CD4-positive, alpha-beta T cell (primary cell): Measurements from ENCODE around the gene SPDEF. TPM values are rescaled to one million over a fixed set of nuclear protein-coding genes. Genes with fewer than 3 reads are reported as not detected.

Source experiments
- ATAC-seq: fragments of 200-7000 bp; cut with Tn5 transposase; one replicate; pipeline ENCODE4 v1.10.0; 2022; ENCODE audit warnings: mild to moderate bottlenecking; ENCODE audit not compliant: poor library complexity
- CTCF ChIA-PET: fragments of 350-600 bp; sonication (Branson Sonifier 250); formaldehyde crosslinking; loops from one replicate; lab custom pipeline; 2021; ENCODE audit warnings: antibody characterized with exemption, inconsistent platforms; lab: Charles Lee
- POLR2A ChIA-PET: fragments of 350-600 bp; sonication (Branson Sonifier 250); formaldehyde crosslinking; loops from one replicate; lab custom pipeline; 2021; ENCODE audit warnings: antibody characterized with exemption, inconsistent platforms; lab: Charles Lee
- DNase-seq, 14 experiments: peaks; one replicate each; pipeline ENCODE4 v3.0.0-alpha.2; 2013 to 2020; ENCODE audit warnings: mixed read lengths in 2 of 14
- H3K27ac ChIP-seq, 2 donors: one replicate each; pipeline versions ENCODE4 v1.5.1 to v1.7.0; 2013; ENCODE audit warnings: low read length in 2 of 2, low read depth in 1 of 2, mild to moderate bottlenecking in 1 of 2
- H3K27me3 ChIP-seq, 2 experiments: 1 replicate in 1 of 2; 2 replicates in 1 of 2; pipeline versions ENCODE4 v1.6.1 to v1.7.0; 2013; ENCODE audit warnings: low read length in 2 of 2, control low read depth in 1 of 2, mild to moderate bottlenecking in 1 of 2, moderate library complexity in 1 of 2; ENCODE audit not compliant: insufficient read depth in 2 of 2, control insufficient read depth in 1 of 2
- H3K36me3 ChIP-seq: one replicate; pipeline ENCODE4 v1.6.1; 2013; ENCODE audit warnings: low read length, control low read depth; ENCODE audit not compliant: insufficient read depth
- H3K4me1 ChIP-seq: one replicate; pipeline ENCODE4 v1.6.1; 2013; ENCODE audit warnings: low read length, control low read depth; ENCODE audit not compliant: insufficient read depth
- H3K4me3 ChIP-seq: one replicate; pipeline ENCODE4 v1.5.1; 2013; ENCODE audit warnings: mild to moderate bottlenecking, low read length, moderate library complexity
- H3K9me3 ChIP-seq, 2 experiments: 1 replicate in 1 of 2; 2 replicates in 1 of 2; pipeline versions ENCODE4 v1.6.1 to v1.7.0; 2013; ENCODE audit warnings: low read length in 2 of 2, mild to moderate bottlenecking in 2 of 2, control low read depth in 1 of 2, moderate library complexity in 1 of 2; ENCODE audit not compliant: control insufficient read depth in 1 of 2, insufficient read depth in 1 of 2
- H3K27ac Mint-ChIP-seq: one replicate; pipeline ENCODE4 v1.8.0; 2020; ENCODE audit warnings: mixed read lengths
- H3K27me3 Mint-ChIP-seq: one replicate; pipeline ENCODE4 v1.8.0; 2021; ENCODE audit warnings: mixed read lengths
- H3K36me3 Mint-ChIP-seq: one replicate; pipeline ENCODE4 v1.8.0; 2021; ENCODE audit warnings: low read depth, mixed read lengths
- H3K4me1 Mint-ChIP-seq: one replicate; pipeline ENCODE4 v1.8.0; 2021; ENCODE audit warnings: low read depth, mixed read lengths
- H3K4me3 Mint-ChIP-seq: one replicate; pipeline ENCODE4 v1.8.0; 2020; ENCODE audit warnings: mild to moderate bottlenecking, mixed read lengths
- H3K9me3 Mint-ChIP-seq: one replicate; pipeline ENCODE4 v1.8.0; 2020; ENCODE audit warnings: mixed read lengths
- CTCF ChIP-seq: fragments of 200-600 bp; IDR thresholded peaks from one replicate; pipeline ENCODE4 v1.8.0; 2022; ENCODE audit warnings: antibody characterized with exemption, mild to moderate bottlenecking
- intact Hi-C, 2 experiments: fragments of 100-400 bp; cut with DNase I in 1 of 2; cut with micrococcal nuclease in 1 of 2; formaldehyde crosslinking; loops; one replicate each; pipeline versions ENCODE4 v1.15.1 to v1.9.0; 2023 to 2025; cut with DNase I, micrococcal nuclease
- total RNA-seq, 174 experiments: library from RNA in 2 of 174; stranded (reverse) in 2 of 174; gene quantifications; one replicate each; pipeline ENCODE4 v1.2.3 and lab custom pipeline; 2021 to 2026

SPDEF gene
- total RNA-seq, 2 experiments from 2014 or later, result 0.17 to 0.36 TPM

GRCh38 chr6:34510299-34510698 is 45.8 kb downstream of the SPDEF start:
- Mint-ChIP-seq H3K4me1 (no peaks in the 10 kb centered on the region), H3K36me3 (no peaks in the 10 kb centered on the region), H3K27ac (no peak overlapping the region), H3K9me3 (peaks cover 5% of the 10 kb centered on the region), H3K4me3 (no peak overlapping the region), H3K27me3 (peaks cover 6% of the 10 kb centered on the region)
- CTCF ChIA-PET, result no interaction called here
- POLR2A ChIA-PET, result no interaction called here
- ATAC-seq, result no peak
- no peak overlapping the region for H3K27ac ChIP-seq
- H3K4me3 ChIP-seq, result no peak overlapping the region
- no peaks in the 10 kb centered on the region for H3K9me3 ChIP-seq
- DNase-seq, result no peak
- H3K36me3 ChIP-seq, result no peaks in the 10 kb centered on the region
- H3K4me1 ChIP-seq, result no peaks in the 10 kb centered on the region
- intact Hi-C loops, result no loop called here
- no peak for TF ChIP-seq CTCF
- no peaks in the 10 kb centered on the region for H3K27me3 ChIP-seq

GRCh38 chr6:34509782-34510181 is 46.3 kb downstream of the SPDEF start:
- DNase-seq, result no peak
- no peak overlapping the region for H3K27ac Mint-ChIP-seq
- no peak for TF ChIP-seq CTCF
- ChIA-PET POLR2A (no interaction called here), CTCF (no interaction called here)
- Histone ChIP-seq H3K4me1 (no peaks in the 10 kb centered on the region), H3K27me3 (no peaks in the 10 kb centered on the region), H3K27ac (no peak overlapping the region), H3K4me3 (no peak overlapping the region), H3K9me3 (no peaks in the 10 kb centered on the region), H3K36me3 (no peaks in the 10 kb centered on the region)
- H3K9me3 Mint-ChIP-seq, result peaks cover 5% of the 10 kb centered on the region
- no peak overlapping the region for H3K4me3 Mint-ChIP-seq
- no peaks in the 10 kb centered on the region for H3K36me3 Mint-ChIP-seq
- H3K4me1 Mint-ChIP-seq, result no peaks in the 10 kb centered on the region
- intact Hi-C loops, result no loop called here
- peaks cover 6% of the 10 kb centered on the region for H3K27me3 Mint-ChIP-seq
- no peak for ATAC-seq

GRCh38 chr6:34508425-34508824 is 47.7 kb downstream of the SPDEF start:
- no peak for TF ChIP-seq CTCF
- H3K36me3 ChIP-seq, result no peaks in the 10 kb centered on the region
- no peak for ATAC-seq
- H3K27ac ChIP-seq, result no peak overlapping the region
- CTCF ChIA-PET, result no interaction called here
- intact Hi-C loops, result no loop called here
- no peaks in the 10 kb centered on the region for H3K9me3 ChIP-seq
- H3K27me3 Mint-ChIP-seq, result no peaks in the 10 kb centered on the region
- peaks cover 5% of the 10 kb centered on the region for H3K9me3 Mint-ChIP-seq
- H3K4me1 Mint-ChIP-seq, result no peaks in the 10 kb centered on the region
- H3K36me3 Mint-ChIP-seq, result no peaks in the 10 kb centered on the region
- no peak for DNase-seq
- no peak overlapping the region for H3K4me3 Mint-ChIP-seq
- H3K4me1 ChIP-seq, result no peaks in the 10 kb centered on the region
- H3K27me3 ChIP-seq, result no peaks in the 10 kb centered on the region
- no peak overlapping the region for H3K27ac Mint-ChIP-seq
- POLR2A ChIA-PET, result no interaction called here
- H3K4me3 ChIP-seq, result no peak overlapping the region
